A673 (cell line): Measurements from ENCODE around the gene ZSCAN9.

ENCODE experiments used
- CTCF ChIP-seq: fragments of 300-800, 200-600 bp; sonication (generic); conservative IDR thresholded peaks from 2 replicates; pipeline ENCODE4 v1.5.1; 2017; ENCODE audit warnings: low read depth, mild to moderate bottlenecking, antibody characterized with exemption, low read length, moderate library complexity, mixed read lengths
- EZH2 ChIP-seq: fragments of 200-600 bp; sonication (generic); IDR thresholded peaks from 2 replicates; pipeline ENCODE4 v1.6.1; 2017; ENCODE audit warnings: borderline replicate concordance, low read depth, mild to moderate bottlenecking, mixed read lengths, antibody characterized with exemption, low read length; ENCODE audit not compliant: poor library complexity, severe bottlenecking

GRCh38 chr6:28209753-28210535 lies 15.1 kb upstream of the ZSCAN9 start:
- TF ChIP-seq CTCF (no peak), EZH2 (no peak)
